Activated CD4-positive, alpha-beta T cell treated with anti-CD3 and anti-CD28 coated beads, Interleukin-2, amount 50 U/mL, for 48 hours (primary cell): ENCODE data around the gene NARS2.

Source experiments
- DNase-seq, 2 experiments: peaks; one replicate each; pipeline ENCODE4 v3.0.0-alpha.2; 2020

The NARS2 gene

DNA sequence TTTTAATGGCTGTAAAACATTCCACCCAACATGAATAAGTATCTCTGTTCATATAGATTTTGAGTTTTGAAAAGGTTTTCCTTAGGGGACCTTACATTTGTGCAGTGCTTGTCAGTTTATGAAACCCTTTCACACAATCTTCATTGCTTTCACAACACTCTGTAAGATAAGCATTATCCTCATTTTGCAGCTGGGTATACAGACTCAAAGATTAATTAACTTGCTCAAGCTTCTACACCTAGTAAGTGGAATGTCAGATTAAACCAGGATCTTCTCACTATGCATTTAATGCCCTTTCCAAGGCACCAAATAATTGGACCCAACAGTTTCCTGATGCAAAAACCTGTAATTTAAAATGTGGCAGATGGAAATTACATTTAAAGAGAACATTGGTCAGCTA lies 145.5 kb downstream of the NARS2 start:
- DNase-seq: no peak

DNA sequence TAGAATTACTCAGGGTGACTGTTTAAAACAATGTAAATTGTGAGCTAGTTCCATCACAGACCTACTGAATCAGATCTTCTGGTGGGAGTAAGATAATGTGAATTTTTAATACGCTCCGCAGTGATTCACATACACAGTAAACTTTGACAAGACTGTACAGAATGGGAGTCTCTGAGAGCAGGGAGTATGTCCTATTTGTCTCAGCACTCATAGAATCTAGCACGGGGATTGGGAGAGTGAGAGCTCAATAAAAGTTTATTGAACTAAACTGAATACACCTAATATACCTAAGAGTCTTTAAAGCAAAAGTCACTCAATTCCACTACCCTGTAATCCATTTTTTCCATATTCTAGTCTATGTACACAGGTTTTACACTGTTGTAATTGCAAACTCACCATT lies 145.9 kb downstream of the NARS2 start:
- no peak for DNase-seq

DNA sequence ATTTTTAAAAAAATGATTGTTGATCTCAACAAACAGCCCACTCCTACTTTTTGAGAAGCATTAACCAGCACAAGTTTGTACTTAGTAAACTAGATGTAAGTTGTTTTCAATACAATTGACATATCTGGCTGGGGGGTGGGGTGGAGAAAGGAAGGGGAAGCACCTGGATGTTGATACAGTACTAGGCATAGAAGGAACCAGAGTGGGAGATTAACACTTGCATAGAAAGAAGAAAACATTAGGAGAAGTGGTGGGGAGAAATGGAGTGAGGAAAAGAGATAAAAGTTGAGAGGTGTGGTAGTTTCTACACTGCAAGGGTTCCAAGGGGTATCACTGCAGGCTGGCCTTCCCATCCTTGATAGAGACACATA lies 146.4 kb downstream of the NARS2 start:
- no peak for DNase-seq

DNA sequence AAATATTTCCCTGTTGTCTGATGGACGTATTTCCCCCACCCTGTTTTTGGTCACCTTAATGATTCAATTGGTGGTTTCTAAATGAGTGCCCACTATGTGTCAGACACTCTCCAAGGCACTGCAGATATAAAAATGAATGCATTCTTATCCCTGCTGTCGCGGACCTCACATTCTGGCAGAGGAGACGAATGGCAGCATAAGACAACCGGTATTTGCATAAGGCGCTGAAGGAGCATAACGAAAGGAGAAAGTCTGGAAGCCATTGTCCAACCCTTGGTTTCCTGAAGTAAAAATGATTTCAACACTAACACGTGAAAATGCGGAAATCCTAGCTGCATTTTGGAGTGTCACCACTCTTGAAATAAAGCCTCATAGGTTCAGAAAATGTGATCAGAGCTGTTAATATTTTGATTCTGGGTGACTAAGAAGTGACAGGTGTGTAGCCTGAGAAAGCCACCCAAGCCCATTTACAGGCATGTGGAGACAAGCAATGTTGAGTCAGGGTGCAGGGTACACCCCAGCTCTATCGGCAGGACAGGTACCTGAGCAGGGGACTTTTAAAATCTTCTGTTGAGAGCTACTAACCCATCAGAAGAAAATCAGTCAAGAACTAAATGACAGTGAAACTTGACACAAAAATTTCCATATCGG lies 146.9 kb downstream of the NARS2 start:
- DNase-seq: no peak

DNA sequence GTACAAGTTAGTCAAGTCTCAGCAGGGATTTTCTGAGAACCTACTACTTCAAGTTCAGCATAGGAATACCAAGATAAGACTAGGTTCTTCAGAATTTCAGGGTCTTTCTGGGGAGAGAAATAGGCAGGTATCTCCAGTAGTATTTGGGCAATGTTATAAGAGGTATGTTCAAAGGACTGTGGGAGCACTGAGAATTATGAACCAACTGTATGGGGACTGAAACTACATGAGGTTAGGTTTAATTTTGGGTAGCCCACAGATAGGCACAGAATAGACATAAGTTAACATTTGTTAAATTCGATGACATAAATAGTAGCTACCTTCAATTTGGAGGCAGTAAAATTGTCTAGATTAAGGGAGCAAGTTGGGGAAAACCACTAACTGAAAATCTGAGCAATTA lies 147.8 kb downstream of the NARS2 start:
- no peak for DNase-seq

DNA sequence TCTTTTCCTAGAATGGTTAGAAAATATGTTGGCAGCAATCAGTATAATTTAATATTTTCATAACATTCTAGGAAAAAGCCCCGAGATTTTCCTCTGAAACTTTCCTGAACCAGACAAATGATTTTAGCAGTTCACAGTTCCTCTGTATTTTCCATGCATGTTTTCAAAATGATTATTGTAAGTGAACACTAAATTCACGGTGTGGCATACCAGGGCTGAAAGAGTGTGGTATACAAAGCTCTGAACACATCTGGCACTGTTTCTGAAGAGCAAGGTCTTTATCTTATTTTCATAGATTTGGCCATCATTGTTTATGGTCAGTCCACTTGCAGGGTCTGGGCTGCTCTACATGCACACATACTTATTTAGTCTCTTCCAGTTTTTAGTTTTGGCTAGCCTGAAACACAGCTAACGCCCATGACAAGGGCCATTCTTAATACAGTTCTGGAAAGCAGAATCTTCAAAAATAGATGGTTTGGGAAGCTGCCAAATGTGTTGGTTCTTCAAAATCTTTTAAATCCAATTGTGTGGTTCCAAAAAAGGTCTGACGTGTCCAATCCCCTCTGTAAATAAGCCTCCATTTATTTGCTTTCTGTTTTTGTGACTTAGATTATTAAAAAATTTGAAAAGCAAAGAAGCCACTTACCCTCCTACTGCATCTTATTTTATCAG lies 149.1 kb downstream of the NARS2 start:
- no peak for DNase-seq

DNA sequence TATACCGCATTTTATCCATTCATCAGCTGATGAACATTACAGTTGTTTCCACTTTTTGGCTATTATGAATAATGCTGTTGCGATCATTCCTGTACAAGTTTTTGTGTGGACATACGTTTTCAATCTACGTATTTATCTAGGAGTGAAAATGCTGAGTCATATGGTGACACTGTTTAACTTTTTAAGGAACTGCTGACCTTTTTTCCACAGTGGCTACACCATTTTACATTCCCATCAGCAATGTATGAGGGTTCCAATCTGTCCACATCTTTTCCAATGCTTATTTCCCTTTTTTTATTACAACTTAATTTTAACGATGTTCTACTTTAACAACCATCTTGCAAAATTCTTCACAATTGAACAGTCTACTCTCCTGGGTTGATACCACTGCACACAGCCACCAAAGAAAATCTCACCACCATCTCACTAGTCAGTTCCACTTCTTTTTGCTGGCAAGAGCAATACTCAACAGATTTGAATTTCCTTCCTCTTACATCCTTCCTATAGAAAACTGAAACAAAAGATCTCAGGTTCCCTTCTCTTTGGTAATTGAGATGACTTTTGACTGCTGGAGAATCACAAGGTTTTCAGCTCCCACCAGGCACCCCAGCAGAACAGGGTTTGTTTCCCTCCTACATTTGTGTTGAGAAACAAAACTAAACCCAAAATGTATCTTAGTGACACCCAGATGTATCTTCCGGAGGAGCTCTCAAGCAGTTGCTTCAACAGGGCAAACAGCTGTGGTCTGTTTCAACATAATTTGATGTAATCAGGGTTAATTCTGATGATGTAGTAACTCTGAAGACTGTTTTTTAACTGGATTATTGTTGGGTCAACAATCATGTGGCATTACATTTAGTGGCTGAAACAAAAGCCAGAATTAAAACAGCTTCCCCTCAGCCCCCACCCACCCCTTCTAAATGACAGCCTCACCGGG lies 150.1 kb downstream of the NARS2 start:
- DNase-seq: no peak

DNA sequence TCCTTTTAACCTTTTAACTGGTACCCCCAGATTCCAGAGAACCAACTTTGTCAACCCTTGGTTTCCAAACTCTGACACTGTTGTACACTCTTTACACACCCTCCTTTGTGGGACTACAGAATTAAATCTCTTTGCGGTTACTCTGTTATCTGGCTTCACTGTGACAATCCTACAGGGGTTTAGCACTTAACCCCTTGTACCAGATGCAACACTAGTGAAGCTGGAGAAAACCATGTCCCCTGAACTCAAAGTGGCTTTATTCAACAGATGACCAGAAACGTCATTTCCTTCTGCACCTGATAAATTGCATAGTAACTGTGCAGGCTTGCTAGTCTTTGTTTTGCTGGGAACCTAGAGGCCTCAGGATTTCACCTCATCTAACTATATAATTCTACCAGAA lies 151.4 kb downstream of the NARS2 start:
- DNase-seq: no peak

DNA sequence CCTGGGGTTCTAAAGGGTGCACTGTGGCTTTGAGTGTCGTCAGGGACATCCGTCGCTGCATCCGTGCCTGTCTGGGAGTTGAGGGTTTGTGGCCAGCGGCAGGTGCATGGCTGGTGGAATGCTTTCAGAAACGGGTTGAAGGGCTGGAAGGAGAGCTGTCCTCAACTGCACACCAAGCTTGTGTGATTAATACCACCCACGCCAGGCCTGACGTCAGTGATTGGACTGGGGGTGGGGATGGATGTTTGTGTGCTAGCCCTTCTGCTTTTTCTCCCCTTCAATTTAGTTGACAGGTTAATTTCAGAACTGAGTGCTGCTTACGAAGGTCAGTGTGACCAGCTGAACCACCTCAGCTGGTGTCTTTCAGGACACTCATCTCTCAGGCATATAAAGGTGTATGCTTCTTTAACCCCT lies 153.9 kb downstream of the NARS2 start:
- peak; percentile 60 to 67 for DNase-seq

DNA sequence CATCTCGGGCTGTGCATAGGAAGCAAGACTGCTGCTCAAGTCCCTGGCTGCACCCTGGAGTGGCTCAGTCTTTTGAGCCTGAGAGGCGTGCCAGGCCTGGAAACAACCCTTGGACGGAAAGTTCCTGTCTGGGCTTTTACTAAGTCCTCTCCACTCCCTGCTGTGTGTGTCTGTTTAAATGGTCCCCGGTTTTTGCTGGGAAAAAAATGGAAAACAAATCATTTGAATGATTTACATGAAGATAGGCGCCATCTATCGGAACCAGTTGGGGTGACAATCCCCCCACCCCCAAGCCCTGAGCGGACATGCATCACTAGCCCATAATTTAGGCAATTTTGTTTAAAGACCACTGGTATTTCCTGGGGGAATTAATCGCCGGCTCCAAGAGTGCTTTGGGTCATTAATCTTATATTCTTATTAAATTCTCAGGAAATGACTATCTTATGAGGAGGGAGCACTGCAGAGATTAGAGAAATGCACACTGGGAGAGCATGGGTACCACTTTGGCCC lies 154.4 kb downstream of the NARS2 start:
- DNase-seq: peak; percentile 54 to 68

DNA sequence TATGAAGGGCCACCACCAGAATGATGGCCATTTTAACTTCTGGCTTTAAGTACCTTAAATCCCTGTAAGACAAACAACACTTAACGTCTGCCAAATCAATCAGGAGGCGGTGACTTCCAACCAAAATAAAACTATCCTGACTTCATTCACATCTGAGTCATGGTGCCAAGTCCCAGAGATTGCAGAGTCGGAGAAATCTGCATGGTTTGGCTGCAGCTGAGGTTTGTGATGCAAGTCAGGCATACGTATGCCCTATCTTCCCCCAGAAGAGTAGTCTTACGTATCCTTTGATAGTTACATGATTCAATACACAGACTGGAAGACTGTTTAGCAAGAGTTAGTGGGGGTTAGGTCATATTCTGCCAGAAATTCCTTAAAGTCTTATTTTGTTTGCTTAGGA lies 155.3 kb downstream of the NARS2 start:
- DNase-seq: no peak

DNA sequence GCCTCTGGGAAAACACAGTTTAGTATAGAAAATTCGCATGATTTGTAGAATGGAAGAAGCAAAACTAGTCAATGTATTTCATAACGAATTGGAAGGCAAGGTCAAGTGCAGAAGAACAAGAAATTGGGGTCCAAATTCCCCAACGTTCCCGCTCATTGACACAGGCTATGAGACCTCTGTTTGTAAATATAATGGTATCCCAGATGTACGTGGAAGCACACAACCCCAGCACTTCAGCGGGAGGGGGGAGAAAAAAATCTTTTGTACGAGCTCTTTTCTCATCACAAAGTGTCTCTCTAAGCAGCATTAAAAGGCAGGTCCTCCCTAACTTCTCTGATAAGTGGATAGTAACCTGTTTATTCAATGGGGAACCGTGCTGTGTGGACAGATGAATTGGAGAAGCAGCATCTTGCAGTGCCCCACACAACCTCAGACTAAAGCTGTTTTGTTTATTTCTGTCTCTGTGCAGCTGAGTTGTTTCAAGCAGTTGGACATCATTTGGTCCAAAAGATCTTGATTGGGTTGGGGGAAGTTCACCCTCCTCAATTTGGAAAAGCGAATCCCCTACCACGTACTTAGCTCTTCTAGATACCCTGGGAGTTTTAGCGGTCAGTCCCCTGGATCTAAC lies 156.0 kb downstream of the NARS2 start:
- no peak for DNase-seq

DNA sequence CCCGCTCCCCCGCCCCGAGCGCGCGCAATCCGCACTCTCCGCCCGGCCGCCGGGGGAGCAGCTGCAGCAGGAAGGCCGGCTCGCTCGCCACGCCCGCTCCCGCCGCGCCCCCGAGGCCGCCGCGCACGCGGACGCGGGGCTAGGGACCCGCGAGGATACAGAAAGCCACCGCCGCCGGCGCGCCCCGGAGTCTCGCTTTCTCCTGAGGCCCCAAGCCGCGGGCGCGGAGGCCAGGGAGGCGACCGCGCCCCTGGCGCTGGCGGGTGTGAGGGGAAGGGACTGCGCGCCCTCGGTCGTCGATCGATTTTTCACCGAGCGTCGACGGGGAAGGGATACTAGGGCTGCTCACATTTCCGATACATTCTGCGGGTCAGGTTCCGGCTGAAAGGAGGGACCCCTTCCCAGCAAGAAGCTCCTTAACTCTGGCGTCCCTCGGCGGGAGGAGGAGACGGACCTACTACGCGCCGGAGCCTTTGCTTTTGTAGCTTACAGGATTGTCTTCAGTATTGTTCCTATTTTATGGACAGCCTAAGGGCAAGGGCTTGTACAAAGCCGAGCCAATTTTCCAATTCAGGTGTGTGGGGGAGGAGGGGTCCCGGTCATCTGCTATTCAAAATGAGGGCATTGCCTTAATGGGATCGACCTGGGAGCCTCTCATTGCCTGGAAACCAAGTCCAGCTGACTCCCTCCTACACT lies 156.6 kb downstream of the NARS2 start:
- DNase-seq: peak; percentile 69 to 75

DNA sequence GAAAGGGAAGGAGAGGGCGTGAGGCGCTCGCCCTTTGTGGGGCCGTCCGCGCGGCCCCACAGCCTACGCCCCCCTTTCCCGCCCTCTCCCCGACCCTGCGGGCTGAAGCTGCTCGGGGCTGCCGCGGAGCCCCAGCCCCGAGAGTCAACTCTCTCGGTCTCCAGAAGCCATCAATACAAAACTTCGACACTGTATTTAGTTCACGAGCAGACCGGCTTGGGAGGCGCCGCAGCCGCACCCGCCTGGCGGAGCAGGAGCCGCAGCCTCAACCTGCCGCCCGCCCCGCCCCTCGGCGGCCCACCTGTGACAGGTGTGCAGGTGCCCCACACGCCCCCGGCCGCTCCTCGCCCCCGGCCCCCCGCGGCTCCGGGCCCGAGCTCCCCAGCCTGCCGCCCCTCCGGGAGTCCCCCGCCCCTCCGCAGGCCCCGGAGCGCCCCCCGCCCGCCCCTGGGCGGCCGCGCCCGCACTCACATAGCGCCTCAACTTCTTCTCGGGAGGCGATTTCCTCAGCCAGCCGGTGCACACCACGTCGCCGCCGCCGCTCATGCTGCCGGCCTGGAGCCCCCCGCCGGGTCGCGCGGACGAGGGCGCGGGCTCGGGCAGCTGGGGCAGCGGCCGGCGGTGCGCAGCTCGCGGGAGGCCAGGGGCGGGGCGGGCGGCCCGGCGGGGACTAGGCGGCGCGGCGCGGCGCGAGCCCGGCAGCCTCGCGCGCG lies 157.3 kb downstream of the NARS2 start, which contains the start of gene GAB2:
Gene GAB2, minus strand, starts transcription at position 646 of the 713 bp plus-strand sequence. Its CDS starts 100 bp downstream, at position 546.
- DNase-seq: peak in 1 of 2 experiments; percentile 25

DNA sequence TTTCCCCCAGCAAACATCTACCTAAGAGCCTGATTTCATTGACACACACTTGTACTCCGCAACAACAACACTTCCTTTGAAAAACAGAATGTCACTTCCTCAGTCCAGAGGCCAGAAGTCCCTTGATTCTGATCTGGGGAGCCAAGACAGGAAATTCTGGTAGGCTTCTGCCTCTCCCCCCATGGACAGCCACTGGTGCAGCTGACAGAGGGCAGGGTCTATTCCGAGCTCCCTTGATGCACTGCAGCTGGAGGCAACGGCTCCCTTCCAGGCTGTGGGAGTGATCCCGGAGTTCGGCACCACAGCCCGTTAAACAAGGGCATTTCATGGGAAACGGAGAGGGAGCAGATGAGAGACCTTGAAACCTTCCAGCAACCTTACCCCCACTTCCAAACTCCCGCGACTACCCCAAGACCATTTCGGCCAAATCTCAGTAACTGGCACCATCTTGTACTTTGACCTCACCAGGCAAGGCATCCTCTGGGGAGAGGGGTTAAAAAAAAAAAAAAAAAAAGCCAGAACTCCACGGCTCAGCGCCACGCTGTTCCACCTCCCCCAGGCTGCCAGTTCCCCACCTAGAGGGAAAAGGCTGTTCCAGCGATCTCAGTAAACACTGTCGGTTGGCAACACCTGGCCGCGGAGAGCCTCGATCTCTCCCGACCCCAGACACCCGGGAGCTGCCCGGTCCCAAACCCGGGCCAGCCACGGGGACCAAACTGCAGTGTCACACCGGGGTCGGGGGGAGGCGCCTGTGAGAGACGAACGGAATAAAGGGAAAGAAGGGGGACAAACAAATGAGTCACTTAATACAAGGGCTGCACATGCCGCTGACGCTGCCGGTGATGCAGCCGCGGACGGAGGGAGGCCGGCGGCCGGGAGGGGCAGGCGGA lies 158.1 kb downstream of the NARS2 start:
- DNase-seq: peak; percentile 77 to 79

DNA sequence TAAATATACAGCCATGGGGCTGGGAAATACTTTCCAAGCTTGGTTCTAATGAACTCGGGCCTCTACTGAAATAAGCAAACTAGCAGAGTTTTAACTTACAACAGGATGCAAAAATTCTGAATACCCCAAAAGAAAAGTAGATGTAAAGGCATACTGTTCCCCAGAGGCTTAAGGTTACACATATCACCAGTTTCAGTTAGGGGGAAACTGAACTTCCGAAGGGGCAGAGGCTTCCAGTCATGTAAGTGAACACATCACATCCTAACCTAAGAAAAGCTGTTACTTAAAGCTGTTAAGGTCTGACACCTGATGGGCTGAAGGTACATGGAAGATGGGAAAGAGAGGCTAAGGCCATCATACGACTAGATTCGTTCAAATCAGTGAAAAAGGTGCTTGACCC lies 159.3 kb downstream of the NARS2 start:
- no peak for DNase-seq

DNA sequence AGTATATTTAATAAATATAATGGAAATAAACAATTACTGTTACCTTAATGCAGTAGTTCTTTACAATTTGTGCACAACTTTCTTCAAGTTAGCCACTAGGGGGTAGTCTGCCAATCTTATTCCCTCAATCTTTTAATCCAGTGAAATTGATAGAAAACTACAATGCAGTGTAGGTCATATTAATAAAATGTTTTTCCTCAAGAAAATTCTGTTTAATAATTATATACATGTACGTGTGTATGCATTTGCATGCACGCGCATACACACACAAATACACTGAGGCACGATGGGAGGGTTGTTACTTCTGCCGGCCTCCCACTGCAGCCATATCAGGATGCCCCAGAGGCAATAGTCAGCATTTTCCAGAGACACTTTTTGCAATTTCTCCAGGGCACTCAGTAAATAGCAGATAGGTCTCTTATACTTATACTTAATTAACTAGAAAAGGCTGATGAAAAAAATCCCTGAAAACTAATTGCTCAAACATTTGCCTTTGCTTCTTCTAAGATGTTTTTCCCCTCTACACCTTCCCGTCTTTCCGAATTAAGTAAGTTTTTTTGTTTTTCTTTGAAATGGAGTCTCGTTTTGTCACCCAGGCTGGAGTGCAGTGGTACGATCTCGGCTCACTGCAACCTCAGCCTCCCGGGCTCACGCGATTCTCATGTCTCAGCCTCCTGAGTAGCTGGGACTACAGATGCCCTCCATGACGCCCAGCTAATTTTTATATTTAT lies 160.2 kb downstream of the NARS2 start:
- DNase-seq: no peak

DNA sequence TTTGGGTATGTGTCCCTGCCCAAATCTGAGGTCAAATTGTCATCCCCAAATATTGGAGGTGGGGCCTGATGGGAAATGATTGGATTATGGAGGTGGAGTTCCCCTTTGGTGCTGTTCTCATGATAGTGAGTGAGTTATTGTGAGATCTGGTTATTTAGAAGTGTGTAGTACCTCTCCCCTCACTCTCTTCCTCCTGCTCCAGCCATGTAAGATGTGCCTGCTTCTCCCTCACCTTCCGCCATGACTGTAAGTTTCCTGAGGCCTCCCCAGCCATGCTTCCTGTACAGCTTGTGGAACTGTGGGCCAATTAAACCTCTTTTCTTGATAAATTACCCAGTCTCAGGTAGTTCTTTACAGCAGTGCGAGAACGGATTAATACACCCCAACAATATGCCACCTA lies 166.0 kb downstream of the NARS2 start:
- no peak for DNase-seq

DNA sequence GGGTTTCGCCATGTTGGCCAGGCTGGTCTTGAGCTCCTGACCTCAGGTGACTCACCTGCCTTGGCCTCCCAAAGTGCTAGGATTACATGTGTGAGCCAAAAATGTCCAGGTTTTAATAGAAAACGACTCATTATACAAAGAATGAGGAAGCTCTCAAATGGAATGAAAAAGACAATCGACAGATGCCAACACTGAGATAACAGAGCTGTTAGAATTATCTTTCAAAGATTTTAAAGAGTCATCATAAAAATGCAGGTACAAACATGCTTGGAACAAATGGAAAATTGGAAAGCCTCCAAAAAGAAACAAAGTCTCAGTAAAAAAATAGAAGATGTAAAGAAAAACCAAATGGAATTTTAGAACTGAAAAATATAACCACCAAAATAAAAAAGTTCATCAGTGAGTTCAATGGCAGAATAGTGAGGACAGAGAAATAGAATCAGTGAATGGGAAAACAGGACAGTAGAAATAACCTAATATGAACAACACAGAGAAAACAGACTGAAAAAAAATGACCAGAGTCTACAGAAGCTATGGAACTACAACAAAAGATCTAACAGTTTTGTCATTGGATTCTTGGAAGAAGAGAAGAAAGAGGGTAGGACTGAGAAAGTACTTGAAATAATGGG lies 168.0 kb downstream of the NARS2 start:
- DNase-seq: no peak
